SIG-M5 treated with dmso at 0.1 percent for 504 hours (cell line): ENCODE results near the gene ASXL2.
"Not testable (repeated sequence)": the region's sequence is repeated elsewhere in the genome, so short reads cannot be mapped to it uniquely, and the experiment has no call there.

ENCODE experiments used
- DNase-seq: peaks from one replicate; lab custom pipeline; 2025; ENCODE audit not compliant: unreplicated experiment; lab: John Stamatoyannopoulos, UW

The ASXL2 gene

GRCh38 chr2:25878361-25879132 is at the start of gene ASXL2:
Gene ASXL2, minus strand, starts transcription at chr2:25878487. Its CDS starts 265 bp downstream, at chr2:25878222.
- DNase-seq, result peak; percentile 98

- no peak for DNase-seq
Measured at GRCh38 chr2:25926984-25927756, 48.9 kb upstream of the ASXL2 start.

GRCh38 chr2:25922501-25922900 is 44.2 kb upstream of the ASXL2 start:
- no peak for DNase-seq

GRCh38 chr2:25920786-25921415 is 42.6 kb upstream of the ASXL2 start:
- no peak for DNase-seq

- DNase-seq, result no peak
Measured at GRCh38 chr2:25920336-25920735, 42.0 kb upstream of the ASXL2 start.

- no peak for DNase-seq
Measured at GRCh38 chr2:25917832-25918231, 39.5 kb upstream of the ASXL2 start.

- not testable (repeated sequence) for DNase-seq
Measured at GRCh38 chr2:25917411-25917810, 39.1 kb upstream of the ASXL2 start.

GRCh38 chr2:25915944-25916772 is 37.9 kb upstream of the ASXL2 start:
- peak; percentile 76 for DNase-seq

GRCh38 chr2:25915411-25915810 is 37.1 kb upstream of the ASXL2 start:
- DNase-seq, result not testable (repeated sequence)

- not testable (repeated sequence) for DNase-seq
Measured at GRCh38 chr2:25913696-25913973, 35.3 kb upstream of the ASXL2 start.

GRCh38 chr2:25912851-25913695 is 34.8 kb upstream of the ASXL2 start:
- DNase-seq, result no peak

GRCh38 chr2:25909574-25909973 is 31.3 kb upstream of the ASXL2 start:
- DNase-seq, result not testable (repeated sequence)

GRCh38 chr2:25905126-25905525 is 26.8 kb upstream of the ASXL2 start:
- DNase-seq, result no peak

GRCh38 chr2:25903216-25903776 is 25.0 kb upstream of the ASXL2 start:
- no peak for DNase-seq

GRCh38 chr2:25899404-25899970 is 21.2 kb upstream of the ASXL2 start:
- no peak for DNase-seq

- DNase-seq, result peak; percentile 35
Measured at GRCh38 chr2:25897506-25897905, 19.2 kb upstream of the ASXL2 start.

- not testable (repeated sequence) for DNase-seq
Measured at GRCh38 chr2:25896308-25896707, 18.0 kb upstream of the ASXL2 start.

- DNase-seq, result no peak
Measured at GRCh38 chr2:25895610-25896009, 17.3 kb upstream of the ASXL2 start.

- no peak for DNase-seq
Measured at GRCh38 chr2:25895018-25895417, 16.7 kb upstream of the ASXL2 start.
